EH (cell line): ENCODE results near the gene CORO1C.
"Not testable (repeated sequence)": the region's sequence is repeated elsewhere in the genome, so short reads cannot be mapped to it uniquely, and the experiment has no call there.

Experiments used
- DNase-seq: peaks from one replicate; pipeline ENCODE4 v3.0.0-alpha.2; 2015; ENCODE audit warnings: low read depth

Gene CORO1C

GRCh38 chr12:108672054-108672453, 59.3 kb downstream of the CORO1C start:
- DNase-seq: no peak

- no peak for DNase-seq
These were observed 60.2 kb downstream of the CORO1C start for GRCh38 chr12:108671110-108671509.

GRCh38 chr12:108670066-108670631, 61.2 kb downstream of the CORO1C start:
- DNase-seq: no peak

GRCh38 chr12:108668542-108668941, 62.8 kb downstream of the CORO1C start:
- DNase-seq: peak; percentile 56

- DNase-seq: no peak
These were observed 63.3 kb downstream of the CORO1C start for GRCh38 chr12:108668063-108668462.

GRCh38 chr12:108667349-108667748, 64.0 kb downstream of the CORO1C start:
- peak; percentile 29 for DNase-seq

GRCh38 chr12:108666401-108666881, 64.9 kb downstream of the CORO1C start:
- DNase-seq: peak; percentile 66

- peak; percentile 17 for DNase-seq
These were observed 65.6 kb downstream of the CORO1C start for GRCh38 chr12:108665608-108666202.

- DNase-seq: peak; percentile 95
These were observed 66.7 kb downstream of the CORO1C start for GRCh38 chr12:108664338-108665258.

GRCh38 chr12:108663324-108664015, 67.8 kb downstream of the CORO1C start:
- no peak for DNase-seq

- not testable (repeated sequence) for DNase-seq
These were observed 73.2 kb downstream of the CORO1C start for GRCh38 chr12:108658115-108658514.

- DNase-seq: no peak
These were observed 74.1 kb downstream of the CORO1C start for GRCh38 chr12:108657130-108657745.

- DNase-seq: not testable (repeated sequence)
These were observed 75.1 kb downstream of the CORO1C start for GRCh38 chr12:108656247-108656646.

- not testable (repeated sequence) for DNase-seq
These were observed 75.5 kb downstream of the CORO1C start for GRCh38 chr12:108655812-108656175.

GRCh38 chr12:108654622-108655021, 76.7 kb downstream of the CORO1C start:
- not testable (repeated sequence) for DNase-seq

GRCh38 chr12:108653922-108654321, 77.4 kb downstream of the CORO1C start:
- DNase-seq: no peak

GRCh38 chr12:108653082-108653516, 78.2 kb downstream of the CORO1C start:
- no peak for DNase-seq

GRCh38 chr12:108650083-108650482, 81.2 kb downstream of the CORO1C start:
- no peak for DNase-seq

- DNase-seq: peak; percentile 90
These were observed 81.6 kb downstream of the CORO1C start for GRCh38 chr12:108649669-108650068.

- peak; percentile 79 for DNase-seq
These were observed 82.2 kb downstream of the CORO1C start for GRCh38 chr12:108649126-108649525.

GRCh38 chr12:108648371-108648770, 82.9 kb downstream of the CORO1C start:
- no peak for DNase-seq
